22Rv1 (cell line): ENCODE measurements around the gene ADCY7.

Source experiments
- ZFX ChIP-seq: fragments of 450-650 bp; IDR thresholded peaks from 2 replicates; pipeline ENCODE4 v1.6.1; 2017; ENCODE audit warnings: antibody characterized with exemption, borderline replicate concordance
- TF ChIP-seq, protein P1 (sequence below): fragments of 450-650 bp; IDR thresholded peaks from 2 replicates; pipeline ENCODE4 v1.5.1; 2017; ENCODE audit warnings: mild to moderate bottlenecking

DNA sequence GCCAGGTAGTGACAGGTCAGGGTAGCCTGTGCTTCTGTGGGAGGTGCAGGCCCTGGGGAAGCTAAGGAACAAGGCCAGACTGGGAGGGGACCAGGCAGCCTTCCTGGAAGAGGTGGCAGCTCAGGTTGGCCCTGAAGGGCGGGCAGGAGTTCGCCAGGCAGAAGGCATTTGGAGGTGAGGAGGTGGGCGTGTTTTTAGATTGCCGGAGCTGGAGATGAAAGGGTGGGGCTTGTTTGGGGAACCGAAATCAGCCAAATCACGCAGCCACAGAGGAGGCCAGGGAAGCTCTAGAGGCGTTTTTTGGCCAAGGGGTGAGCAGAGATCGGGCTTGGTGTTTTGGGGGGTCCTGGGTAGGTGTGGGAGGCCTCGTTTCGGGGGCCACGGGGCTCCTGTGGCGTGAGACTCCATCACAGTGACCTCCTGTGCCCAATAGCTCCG is 7.6 kb downstream of the ADCY7 start:
- TF ChIP-seq, protein P1, sequence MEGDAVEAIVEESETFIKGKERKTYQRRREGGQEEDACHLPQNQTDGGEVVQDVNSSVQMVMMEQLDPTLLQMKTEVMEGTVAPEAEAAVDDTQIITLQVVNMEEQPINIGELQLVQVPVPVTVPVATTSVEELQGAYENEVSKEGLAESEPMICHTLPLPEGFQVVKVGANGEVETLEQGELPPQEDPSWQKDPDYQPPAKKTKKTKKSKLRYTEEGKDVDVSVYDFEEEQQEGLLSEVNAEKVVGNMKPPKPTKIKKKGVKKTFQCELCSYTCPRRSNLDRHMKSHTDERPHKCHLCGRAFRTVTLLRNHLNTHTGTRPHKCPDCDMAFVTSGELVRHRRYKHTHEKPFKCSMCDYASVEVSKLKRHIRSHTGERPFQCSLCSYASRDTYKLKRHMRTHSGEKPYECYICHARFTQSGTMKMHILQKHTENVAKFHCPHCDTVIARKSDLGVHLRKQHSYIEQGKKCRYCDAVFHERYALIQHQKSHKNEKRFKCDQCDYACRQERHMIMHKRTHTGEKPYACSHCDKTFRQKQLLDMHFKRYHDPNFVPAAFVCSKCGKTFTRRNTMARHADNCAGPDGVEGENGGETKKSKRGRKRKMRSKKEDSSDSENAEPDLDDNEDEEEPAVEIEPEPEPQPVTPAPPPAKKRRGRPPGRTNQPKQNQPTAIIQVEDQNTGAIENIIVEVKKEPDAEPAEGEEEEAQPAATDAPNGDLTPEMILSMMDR, result no peak
- TF ChIP-seq ZFX, result no peak
